Right lobe of liver (tissue), 6 donors: ENCODE results near the gene EVX1. TPM values are rescaled to one million over a fixed set of nuclear protein-coding genes. Genes with fewer than 3 reads are reported as not detected.

Experiments used
- ATAC-seq, 4 donors: fragments of 200-7000 bp; cut with Tn5 transposase; one replicate each; pipeline ENCODE4 v1.9.1; 2020; ENCODE audit warnings: mild to moderate bottlenecking in 4 of 4, moderate library complexity in 4 of 4
- DNase-seq, 3 donors: peaks; one replicate each; pipeline ENCODE4 v3.0.0-alpha.2; 2020
- H3K27ac ChIP-seq, 3 donors: fragments of 200-600 bp; one replicate each; pipeline ENCODE4 v1.8.0; 2022
- H3K27me3 ChIP-seq, 2 donors: fragments of 200-600 bp; one replicate each; pipeline ENCODE4 v1.8.0; 2022
- H3K36me3 ChIP-seq, 4 donors: fragments of 200-600 bp; sonication (generic) in 1 of 4; one replicate each; pipeline versions ENCODE4 v1.5.1 to v1.8.0; 2017 to 2022; ENCODE audit warnings: control low read depth in 1 of 4
- H3K4me1 ChIP-seq, 4 donors: fragments of 200-600 bp; sonication (generic) in 1 of 4; one replicate each; pipeline versions ENCODE4 v1.5.1 to v1.8.0; 2017 to 2022; ENCODE audit warnings: control low read depth in 1 of 4
- H3K4me3 ChIP-seq, 3 donors: fragments of 200-600 bp; one replicate each; pipeline ENCODE4 v1.8.0; 2022
- H3K9me3 ChIP-seq, 4 donors: fragments of 200-600 bp; sonication (generic) in 1 of 4; one replicate each; pipeline versions ENCODE4 v1.5.1 to v1.8.0; 2017 to 2022; ENCODE audit warnings: control low read depth in 1 of 4
- POLR2A ChIP-seq: fragments of 450-650 bp; IDR thresholded peaks from one replicate; pipeline ENCODE4 v1.6.1; 2017; ENCODE audit warnings: antibody characterized with exemption, mild to moderate bottlenecking
- WGBS: methylation state at CpG from one replicate; pipeline ENCODE4 v1.1.6; 2018; ENCODE audit warnings: low coverage, low lambda C conversion rate; ENCODE audit not compliant: insufficient coverage; ENCODE audit errors: missing lambda C conversion rate; 5-methylcytosine and 5-hydroxymethylcytosine counted together
- intact Hi-C, 2 donors: fragments of 100-400 bp; cut with DNase I; formaldehyde crosslinking; loops; one replicate each; pipeline versions ENCODE4 v1.11.2 to v1.14.1; 2022
- total RNA-seq, 6 experiments: library from RNA; depleted of rRNA in 2 of 6; stranded (reverse); fragments of >200 nt in 2 of 6; fragmentation: NEBNext Ultra II Directional in 3 of 6; extraction: Animal tissue kit (Norgen Biotek cat#: 25700) in 3 of 6; gene quantifications; one replicate each; pipeline versions ENCODE4 v1.1.0 to v1.2.4, GENCODE V29; 2016 to 2023
- TF ChIP-seq, protein P1 (sequence below), 4 donors: fragments of 200-600 bp in 3 of 4; fragments of 450-650 bp in 1 of 4; IDR thresholded peaks; one replicate each; pipeline versions ENCODE4 v1.5.1 to v1.8.0; 2016 to 2022; ENCODE audit warnings: antibody characterized with exemption in 4 of 4, mild to moderate bottlenecking in 2 of 4
- donor health status: DM: no; HTN: yes; CAD: no.
- donor health status: DM: no; HTN: no; CAD: no.
- donor health status: DM: no; HTN: no; CAD: no.
- donor health status: DM: no; HTN: yes; CAD: no.
- donor health status: DM: no; HTN: yes; CAD: no.

The EVX1 gene
- total RNA-seq, 6 experiments from 2014 or later, result not detected

DNA sequence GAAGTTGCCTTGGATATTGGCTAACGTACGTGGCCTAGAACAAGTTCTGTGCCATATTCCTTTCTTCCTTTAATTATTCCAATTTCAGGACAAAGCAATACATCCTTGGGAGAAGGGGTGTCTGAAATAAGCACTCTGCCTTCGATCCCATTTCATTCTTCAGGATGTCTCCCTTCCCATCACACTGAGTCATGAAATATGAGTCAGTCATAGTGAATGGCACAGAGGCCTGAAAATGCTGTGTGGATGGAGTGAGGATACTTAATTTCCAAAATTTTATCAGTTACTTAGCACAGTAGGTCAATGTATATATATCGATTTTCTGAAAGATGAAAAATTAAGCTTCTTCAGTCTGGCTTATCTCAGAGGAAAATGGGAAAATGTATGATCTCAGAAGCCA lies 19.5 kb downstream of the EVX1 start:
- Histone ChIP-seq H3K9me3 (no peaks in the 10 kb centered on the region), H3K4me1 (no peaks in the 10 kb centered on the region), H3K36me3 (no peaks in the 10 kb centered on the region), H3K27ac (no peak overlapping the region), H3K4me3 (no peak overlapping the region), H3K27me3 (no peaks in the 10 kb centered on the region)
- intact Hi-C loops, result no loop called here
- WGBS, result 74% methylated on average over 4 of the region's 4 CpGs
- TF ChIP-seq POLR2A, result no peak
- no peak for DNase-seq
- ATAC-seq, result no peak

DNA sequence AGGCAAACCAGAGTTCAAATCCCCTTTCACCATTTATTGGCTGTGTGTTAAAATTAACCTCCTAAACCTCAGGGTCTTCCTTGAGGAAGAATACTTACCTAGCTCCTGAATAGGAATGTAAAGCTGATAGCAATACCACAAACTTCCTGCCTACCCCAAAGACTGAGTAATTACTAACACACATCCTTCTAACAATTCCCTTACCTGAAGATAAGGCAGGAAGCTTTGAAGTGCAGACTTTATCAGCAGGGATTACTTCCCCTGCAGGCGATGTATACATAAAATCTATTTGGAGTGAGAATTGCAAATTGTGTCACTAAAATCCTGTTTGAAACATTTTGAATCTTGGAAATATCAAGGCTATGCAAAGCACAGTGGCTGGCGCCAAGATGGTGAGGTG lies 21.2 kb downstream of the EVX1 start:
- Histone ChIP-seq H3K4me3 (no peak overlapping the region), H3K36me3 (no peaks in the 10 kb centered on the region), H3K27me3 (no peaks in the 10 kb centered on the region), H3K27ac (no peak overlapping the region), H3K9me3 (no peaks in the 10 kb centered on the region), H3K4me1 (no peaks in the 10 kb centered on the region)
- no peak for DNase-seq
- 69% methylated on average over 2 of the region's 2 CpGs for WGBS
- no peak for TF ChIP-seq POLR2A
- TF ChIP-seq, protein P1, sequence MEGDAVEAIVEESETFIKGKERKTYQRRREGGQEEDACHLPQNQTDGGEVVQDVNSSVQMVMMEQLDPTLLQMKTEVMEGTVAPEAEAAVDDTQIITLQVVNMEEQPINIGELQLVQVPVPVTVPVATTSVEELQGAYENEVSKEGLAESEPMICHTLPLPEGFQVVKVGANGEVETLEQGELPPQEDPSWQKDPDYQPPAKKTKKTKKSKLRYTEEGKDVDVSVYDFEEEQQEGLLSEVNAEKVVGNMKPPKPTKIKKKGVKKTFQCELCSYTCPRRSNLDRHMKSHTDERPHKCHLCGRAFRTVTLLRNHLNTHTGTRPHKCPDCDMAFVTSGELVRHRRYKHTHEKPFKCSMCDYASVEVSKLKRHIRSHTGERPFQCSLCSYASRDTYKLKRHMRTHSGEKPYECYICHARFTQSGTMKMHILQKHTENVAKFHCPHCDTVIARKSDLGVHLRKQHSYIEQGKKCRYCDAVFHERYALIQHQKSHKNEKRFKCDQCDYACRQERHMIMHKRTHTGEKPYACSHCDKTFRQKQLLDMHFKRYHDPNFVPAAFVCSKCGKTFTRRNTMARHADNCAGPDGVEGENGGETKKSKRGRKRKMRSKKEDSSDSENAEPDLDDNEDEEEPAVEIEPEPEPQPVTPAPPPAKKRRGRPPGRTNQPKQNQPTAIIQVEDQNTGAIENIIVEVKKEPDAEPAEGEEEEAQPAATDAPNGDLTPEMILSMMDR (IDR thresholded peaks at IDR 0.05), result no peak
- intact Hi-C loops, result no loop called here
- ATAC-seq, result no peak

DNA sequence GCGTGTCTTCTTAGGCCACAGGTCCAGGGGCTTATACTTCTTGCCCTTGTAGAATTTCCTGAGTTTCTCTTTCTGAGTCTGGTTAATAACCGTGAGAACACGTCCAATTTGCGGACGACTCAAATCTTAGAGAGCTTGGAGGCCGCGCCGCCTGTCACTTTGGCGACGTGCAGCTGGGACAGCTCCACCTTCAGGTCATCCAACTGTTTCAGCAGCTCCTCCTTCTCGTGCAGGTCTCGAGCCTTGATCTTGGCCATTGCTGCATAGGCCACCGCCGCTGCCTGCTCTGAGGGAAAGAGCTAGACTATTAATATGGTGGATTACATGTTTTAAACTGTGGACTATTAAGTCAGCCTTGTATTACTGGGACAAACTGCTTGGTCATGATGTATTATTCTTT lies 26.9 kb downstream of the EVX1 start:
- Histone ChIP-seq H3K36me3 (no peaks in the 10 kb centered on the region), H3K27ac (no peak overlapping the region), H3K27me3 (no peaks in the 10 kb centered on the region), H3K4me3 (no peak overlapping the region), H3K4me1 (no peaks in the 10 kb centered on the region), H3K9me3 (no peaks in the 10 kb centered on the region)
- 83% methylated on average over 13 of the region's 14 CpGs for WGBS
- TF ChIP-seq POLR2A, result no peak
- TF ChIP-seq, protein P1 (IDR thresholded peaks at IDR 0.05), result no peak
- no peak for DNase-seq
- no peak for ATAC-seq
- intact Hi-C loops, result no loop called here

DNA sequence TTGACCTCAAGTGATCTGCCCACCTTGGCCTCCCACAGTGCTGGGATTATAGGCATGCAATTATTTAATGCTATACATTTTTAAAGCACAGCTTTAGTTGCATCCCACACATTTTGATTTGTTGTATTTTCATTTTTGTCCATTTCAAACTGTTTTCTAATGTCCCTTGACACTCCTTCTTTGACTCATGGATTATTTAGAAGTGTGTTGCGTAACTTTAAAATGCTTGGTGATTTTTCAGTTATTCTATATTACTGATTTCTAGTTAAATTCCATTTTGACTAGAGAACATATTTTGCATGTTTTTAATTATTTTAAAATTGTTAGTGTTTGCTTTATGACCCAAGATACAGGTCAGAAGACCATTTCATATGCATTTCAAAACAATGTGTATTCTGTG lies 28.8 kb downstream of the EVX1 start:
- Histone ChIP-seq H3K36me3 (no peaks in the 10 kb centered on the region), H3K9me3 (no peaks in the 10 kb centered on the region), H3K4me3 (no peak overlapping the region), H3K4me1 (no peaks in the 10 kb centered on the region), H3K27me3 (no peaks in the 10 kb centered on the region), H3K27ac (no peak overlapping the region)
- intact Hi-C loops, result no loop called here
- DNase-seq (no peak), ATAC-seq (no peak)
- 100% methylated on average over 1 of the region's 1 CpG for WGBS
- TF ChIP-seq, protein P1 (IDR thresholded peaks at IDR 0.05), result no peak
- no peak for TF ChIP-seq POLR2A

DNA sequence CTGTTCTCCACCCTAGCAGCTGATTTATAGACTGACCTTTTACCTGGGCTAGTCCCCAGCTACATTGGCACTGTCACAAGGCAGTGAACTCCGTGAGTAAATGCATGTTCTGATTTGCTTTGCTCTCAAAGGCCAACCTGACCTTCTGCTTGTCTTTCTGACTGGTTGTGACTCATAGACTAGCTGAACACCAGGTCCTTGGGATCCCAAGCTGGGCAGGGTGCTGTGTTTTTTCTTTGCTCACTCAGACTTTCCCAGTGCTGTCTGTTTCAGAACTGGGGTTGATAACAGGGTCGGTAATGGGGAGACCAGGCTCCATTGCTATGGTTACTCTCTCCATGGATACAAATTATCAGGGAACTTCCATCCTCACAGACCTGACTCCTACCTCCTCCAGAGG lies 35.0 kb downstream of the EVX1 start:
- WGBS, result 15% methylated on average over 2 of the region's 2 CpGs
- intact Hi-C loops, result no loop called here
- peak in 2 of 3 donors; percentile 40 to 76 for DNase-seq
- peak; percentile 99 to 100 (median 100) for ATAC-seq
- Histone ChIP-seq H3K27me3 (no peaks in the 10 kb centered on the region), H3K27ac (peak overlapping the region in 2 of 3 donors; percentile 45 to 64), H3K4me3 (no peak overlapping the region), H3K4me1 (peaks cover 0 to 4% (median 0%) of the 10 kb centered on the region in 4 donors), H3K36me3 (no peaks in the 10 kb centered on the region), H3K9me3 (no peaks in the 10 kb centered on the region)
- no peak for TF ChIP-seq POLR2A
- TF ChIP-seq, protein P1 (IDR thresholded peaks at IDR 0.05), result no peak
